Activated T-helper 1 cell treated with Interleukin-2 at 50 U/mL for 16 hours (primary cell): Measurements from ENCODE around the gene FHOD3.

Source experiments
- DNase-seq: peaks from one replicate; pipeline ENCODE4 v3.0.0-alpha.2; 2020; ENCODE audit warnings: low read depth

Gene FHOD3

DNA sequence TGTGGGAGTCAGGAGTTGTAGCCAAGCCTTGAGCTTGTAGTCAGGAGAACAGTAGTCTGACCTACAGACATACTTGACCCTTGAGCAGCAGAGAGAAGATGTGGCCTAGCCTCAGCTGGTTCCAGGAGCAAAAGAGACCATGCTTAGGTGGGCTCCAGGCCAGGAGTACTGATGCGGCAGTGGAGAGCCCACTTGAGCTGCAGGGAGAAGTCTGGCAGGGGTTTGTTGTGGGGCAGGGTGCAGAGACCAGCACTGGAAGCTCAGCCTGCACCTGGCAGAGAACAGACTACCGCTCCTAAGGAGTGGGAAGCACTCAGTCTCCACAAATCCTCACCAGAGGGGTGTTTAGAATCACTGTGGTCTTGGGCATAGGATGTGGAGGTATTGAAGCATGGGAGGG is 333.4 kb downstream of the FHOD3 start:
- no peak for DNase-seq

DNA sequence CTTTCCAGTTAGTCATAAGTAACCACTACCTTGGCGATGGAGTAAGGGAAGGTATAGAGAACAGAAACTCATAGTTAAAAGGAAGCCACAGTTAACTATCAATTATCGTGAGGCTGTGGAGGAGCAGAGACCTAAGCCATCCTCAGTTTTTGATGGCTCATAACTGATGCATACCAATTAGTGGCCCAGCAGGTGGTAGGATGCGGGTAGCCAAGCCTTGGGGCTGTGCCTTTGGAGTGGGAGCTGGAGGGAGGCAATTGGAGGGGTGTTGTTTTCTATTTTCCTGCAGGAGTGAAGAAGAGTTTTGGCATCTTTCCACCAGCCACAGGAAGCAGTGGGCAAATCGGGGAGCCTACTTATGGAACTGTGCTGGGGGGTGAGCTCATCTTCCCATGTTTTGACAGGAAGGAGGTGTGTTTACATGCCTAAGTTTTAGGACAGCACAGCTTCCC is 336.5 kb downstream of the FHOD3 start:
- no peak for DNase-seq

DNA sequence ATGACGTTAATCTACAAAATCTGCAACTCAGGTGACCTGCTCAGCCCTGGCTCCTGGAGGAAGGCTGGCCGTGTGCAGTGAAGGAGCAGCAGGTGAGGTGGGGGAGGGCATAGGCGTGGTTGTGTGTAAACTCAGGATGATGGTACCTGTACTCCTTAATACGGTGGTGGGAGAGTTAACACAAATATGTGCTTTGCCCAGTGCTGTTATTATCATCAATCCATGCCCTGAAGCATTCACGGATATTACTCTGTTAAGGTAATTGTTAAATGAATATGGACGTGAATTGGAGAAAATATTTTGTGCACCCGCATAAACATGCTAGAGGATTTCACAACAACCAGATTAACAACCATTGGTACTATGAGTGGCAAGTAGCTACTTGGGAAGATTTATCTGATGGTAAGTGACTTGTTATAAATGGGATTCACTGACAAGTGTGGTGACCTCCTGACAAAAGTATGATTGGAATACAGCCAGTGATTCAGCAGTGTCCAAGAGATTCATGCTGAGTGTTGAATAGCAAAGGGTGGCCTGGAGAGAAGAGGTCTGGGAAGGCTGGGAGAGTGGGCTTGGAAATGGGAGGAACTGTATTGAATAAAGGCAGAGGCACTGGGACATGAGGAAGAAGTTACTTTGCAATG is 337.2 kb downstream of the FHOD3 start:
- no peak for DNase-seq

DNA sequence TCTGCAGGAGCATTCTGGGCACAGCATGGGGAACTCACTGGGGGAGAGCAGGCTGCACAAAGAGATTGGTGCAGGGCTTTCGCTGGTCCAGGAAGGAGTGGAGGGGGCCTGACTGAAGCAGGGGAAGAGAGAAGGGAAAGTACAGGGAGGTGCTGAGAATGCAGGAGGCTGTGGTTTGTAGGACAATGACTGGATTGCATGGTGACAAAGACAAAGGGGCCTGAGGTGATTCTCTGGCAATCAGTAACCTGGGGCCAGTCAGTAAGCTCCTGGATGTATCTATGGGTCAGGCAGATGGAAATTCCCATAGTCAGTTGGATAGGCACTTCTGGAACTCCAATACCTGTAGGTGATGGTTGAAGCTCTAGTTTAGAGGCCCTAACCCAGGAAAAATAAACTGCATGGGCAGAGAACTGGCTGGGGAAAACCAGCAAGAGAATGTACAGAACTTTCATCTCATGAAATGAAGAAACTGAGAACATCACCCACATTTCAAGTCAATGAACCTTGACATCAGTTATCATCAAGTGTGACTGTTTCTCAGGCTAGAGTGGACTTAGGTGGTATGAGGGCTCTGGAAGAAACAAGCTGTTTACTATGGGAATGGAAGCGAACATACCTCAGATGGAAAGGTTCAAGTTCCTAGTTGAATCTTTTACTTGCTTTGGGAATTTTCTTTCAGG is 338.0 kb downstream of the FHOD3 start:
- no peak for DNase-seq

DNA sequence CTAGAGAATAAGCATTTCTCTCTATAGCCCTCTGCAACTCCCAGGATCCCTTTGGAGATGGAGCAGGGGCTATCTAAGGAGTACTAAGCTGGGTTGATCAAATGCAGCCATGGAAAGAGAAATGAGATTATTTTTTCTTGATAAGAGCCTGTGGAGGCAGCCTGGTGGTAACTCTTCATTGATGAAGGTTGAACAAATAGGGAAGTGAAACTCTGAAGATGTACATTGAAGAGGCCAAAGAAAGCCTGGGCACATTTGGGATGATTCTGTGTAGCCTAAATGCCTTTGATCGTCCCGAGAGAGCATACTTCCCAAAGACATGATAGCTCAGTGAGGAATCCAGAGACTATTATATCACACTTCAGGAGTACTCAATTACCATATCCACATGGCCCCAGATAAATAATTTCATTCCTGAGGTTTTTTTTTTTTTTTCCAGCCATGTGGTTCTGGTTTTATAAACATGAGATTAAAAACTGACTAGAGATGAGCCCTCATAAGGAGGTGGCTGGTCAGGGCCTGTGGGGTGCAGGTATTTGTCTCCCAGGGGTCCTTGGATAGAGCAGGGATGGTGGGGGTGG is 338.8 kb downstream of the FHOD3 start:
- DNase-seq: no peak

DNA sequence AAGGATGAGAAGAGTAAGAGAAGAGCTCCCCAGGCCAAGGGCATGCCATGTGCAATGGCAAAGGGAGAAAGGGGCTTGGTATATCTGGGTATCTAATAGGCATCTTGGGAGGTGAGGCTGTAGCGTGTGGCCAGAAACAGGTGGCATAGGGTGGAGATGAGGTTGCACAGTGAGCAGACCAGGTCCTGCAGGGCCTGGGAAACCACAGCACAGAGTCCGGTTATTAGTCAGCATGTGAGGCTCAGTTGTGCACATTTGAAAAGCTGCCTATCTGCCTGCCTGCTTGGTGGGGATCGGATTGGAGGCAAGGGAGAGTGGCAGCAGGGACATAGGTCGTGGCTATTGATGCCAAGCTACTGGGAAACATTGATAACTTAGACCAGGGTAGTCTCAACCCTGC is 340.7 kb downstream of the FHOD3 start:
- DNase-seq: no peak

DNA sequence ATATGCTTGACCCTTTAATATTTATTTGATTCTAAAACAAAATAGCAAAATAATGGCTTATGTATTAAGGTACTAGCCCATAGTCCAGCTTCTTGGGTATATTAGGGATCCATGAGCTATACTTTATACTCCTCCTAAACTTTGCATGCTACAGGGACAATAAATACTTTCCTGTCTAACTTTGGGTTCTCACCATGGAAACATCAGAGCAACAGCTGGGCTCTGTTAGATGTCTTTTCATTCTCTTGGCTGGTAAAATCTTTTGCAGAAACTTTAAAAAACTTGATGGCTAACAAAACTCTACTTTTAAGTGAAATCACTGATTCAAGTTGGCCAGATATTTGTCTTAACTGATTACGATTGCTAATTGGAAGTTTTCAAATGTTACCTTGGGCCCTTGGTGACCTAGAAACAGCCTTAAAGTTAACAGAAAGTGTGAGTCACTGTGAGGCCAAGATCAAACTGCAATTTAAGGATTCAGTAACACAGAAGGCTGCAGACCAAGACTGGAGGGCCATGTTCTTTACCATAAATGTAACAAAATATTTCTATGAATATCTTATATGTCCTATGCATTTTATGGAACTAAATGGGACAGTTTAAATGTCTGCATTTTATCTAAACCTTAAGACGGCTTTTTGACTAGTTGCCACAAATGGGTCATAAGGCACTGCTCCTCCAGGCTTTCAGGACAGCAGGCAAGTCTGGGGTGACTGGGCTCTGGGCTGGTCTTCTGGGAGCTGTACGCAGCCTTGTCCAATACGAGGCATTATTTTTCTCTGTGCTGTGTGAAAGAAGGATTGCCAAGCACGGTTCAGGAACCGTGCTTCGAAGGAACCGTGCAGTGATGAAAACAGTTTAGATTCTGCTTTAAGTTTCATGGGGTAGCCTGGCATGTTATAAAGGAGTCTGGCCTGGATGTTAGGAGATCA is 342.8 kb downstream of the FHOD3 start:
- no peak for DNase-seq

DNA sequence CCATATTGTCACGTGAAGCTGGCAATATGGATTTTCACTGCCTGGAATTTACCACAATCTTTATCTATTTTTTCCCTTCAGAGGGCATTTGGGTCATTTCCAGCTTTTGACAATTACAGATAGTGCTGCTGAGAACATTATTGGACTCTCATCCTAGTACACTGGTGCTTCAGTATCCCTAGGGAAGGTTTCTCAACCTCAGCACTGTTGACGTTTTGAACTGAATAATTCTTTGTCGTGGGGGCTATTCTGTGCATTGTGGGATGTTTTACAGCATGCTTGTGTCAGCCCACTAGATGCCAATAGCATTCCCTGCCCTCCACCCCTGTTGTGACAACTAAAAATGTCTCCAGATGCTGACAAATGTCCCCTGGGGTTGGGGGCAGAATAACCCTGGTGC is 345.5 kb downstream of the FHOD3 start:
- no peak for DNase-seq

DNA sequence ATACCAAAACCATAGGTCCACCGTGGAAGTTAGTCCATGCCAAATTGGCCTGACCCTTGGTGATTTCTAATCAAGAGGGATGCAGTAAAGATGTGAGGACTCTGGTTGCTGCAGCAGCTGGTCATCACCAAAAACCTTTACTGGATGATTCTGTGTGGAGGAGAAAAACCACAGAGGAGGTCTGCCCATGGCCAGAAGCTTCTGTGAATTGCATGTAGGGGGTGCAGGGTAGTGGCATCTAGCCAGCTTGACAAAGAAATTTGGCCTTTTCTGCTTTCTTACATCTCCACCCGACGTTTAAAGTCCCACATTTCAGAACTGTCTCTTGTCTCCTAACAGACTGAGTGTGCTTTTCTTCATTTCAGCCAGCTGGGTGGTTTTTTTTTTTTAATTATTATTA is 351.3 kb downstream of the FHOD3 start:
- DNase-seq: no peak

DNA sequence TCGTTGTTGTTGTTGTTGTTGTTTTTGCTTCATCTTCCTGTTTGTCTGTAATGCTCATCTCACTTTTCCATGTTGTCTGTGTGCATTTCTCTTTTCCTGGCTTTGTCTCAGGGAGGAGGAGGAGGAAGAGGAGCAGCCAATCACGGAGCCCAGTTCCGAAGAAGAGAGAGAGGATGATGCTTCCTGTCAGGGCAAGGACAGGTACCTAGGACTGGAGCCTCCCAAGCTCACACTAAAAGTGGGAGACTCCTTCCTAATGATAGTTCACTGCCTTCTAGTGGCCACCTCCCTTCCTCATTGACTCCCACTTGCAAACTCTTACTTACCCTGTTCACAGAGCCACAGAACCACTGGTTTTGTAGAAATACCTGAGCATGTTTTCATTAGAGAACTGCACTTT is 351.7 kb downstream of the FHOD3 start:
- DNase-seq: no peak

DNA sequence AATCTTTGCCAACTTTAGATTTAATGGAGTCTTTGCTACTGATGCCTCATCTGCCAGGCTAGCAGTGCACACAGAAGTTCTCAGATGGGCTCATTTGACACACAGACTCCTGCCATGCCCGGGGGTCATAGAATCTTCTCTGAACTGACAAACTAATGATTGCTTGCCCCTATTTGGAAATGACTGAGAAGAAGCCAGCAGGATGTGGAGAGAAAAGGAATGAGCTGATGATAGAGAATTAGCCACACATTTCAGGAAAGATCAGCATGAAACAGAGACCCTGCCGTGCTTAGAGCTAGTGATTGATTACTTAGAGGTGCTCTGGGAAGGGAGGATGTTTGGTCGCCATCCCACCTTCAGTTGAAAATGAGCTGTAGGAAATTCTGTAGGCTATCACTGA is 352.8 kb downstream of the FHOD3 start:
- DNase-seq: no peak

DNA sequence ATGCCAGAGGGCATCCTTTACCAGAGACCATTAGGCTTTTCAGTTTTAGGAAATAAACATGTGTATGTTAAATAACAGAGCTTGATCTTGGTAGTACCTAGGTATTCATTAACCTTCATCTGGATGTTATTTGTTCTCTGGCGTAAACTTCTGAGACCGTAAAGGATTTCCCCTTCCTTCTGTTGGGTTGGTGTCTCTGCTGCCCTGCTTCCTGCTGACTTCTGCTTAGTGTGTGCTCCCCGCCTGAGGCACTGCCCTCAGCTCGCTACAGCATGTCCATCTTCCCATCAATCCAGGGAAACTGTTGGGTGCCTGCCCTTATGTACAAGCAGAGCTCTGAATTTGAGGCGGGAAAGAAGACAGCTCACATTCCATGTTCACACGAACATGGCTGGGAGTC is 353.4 kb downstream of the FHOD3 start:
- DNase-seq: no peak

DNA sequence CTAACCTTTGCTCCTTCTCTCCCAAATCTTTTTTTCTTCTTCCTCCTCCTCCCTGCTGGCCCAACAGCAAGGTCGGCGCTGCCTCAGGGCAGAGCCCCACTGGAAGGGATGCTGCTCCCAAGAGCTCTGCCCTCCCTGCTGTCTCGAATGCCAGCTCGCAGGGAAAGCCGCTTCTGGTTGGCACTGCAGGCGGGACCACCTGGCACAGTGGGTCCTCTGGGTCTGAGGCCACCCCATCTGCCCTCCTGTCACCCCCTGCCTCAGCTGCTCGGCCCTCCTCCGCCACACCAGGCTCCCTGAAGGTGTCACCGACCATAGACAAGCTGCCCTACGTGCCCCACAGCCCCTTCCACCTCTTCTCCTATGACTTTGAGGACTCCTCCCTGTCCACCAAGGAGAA is 355.0 kb downstream of the FHOD3 start:
- no peak for DNase-seq

DNA sequence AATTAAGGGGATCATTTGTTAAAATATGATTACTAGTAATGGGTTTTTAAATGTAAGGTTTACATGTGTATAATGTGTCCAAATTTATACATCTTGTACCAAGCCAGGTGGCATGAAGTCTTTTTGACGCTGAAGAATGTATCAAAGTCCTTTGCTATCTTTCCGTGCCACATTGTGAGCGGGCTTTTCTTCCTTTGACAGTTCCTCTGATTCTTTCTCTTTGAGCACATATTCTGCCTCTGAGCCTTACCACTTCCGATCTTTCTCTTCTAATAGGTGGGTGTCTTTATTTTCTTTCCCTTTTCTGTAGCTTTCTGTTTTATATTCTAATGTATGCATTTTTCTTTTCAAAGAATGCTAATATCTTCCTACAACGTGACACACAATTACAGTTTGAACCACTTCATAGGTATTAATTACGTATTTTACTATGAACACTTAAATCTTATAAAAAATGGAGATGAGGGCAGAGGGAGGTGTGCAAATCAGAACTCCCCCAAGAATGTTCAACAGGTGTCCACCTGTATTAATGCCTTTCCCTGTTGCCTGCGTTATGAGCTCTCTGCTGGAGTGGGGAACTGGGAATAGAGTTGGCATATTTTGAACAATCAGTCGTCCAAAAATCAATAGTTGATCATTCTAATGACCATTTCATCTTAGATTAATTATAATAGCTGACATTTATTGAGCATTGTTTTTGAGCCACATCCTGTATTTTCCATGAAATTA is 355.8 kb downstream of the FHOD3 start:
- DNase-seq: no peak

DNA sequence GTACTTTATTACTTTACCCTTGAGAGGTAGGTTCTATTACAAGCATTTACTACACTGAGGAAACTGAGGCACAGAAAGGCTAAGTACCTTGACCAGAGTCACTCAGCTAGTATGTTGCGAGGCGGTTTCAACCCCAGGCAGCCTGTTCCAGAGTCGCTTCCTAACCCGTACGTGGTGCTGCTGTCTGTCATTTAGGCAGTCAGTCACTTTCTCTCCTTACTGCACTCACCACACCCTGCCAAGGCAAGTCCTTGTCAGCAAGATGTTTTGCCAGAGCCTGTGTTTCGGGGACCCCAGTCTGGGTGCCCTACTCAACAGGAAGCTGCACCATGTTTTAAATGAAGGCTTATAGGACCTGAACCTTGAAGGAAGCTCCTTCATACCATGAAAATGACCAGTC is 356.4 kb downstream of the FHOD3 start:
- no peak for DNase-seq

DNA sequence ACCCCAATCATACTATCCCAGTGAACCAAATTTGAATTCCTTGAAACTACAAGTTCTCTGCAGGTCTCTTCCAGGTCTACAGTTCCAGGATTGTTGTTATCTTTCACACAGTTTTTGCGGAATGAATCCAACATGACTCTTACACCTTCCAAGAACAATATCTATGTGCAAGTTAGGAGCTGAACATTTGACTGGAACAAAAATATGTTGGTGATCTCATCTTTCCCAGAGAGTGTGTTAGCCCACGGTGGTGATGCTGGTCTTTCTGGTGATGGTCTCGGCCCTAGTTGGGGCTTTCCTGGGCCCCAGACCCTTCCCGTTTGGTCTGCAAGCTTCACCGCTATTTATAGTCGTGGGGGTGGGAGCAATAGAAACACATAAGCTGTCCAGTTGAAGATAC is 357.6 kb downstream of the FHOD3 start:
- no peak for DNase-seq

DNA sequence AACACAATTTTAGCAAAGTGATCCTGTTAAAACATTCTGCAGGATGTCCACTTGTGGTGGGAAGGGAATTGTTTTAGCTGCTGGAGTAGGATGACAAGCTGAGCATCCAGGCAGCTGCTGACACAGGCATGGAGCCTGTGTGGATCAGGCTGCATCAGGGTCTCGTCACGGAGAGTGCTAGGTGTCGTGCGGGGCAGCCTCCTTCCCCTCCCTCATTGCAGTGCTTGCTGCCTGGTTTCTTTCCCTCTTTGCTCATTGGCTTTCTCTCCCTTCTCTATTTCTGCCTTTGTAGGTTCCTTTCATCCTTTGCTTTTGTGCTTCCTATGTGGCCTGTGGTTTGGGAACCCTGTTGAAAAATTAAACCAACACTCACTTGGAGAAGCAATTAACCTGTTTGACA is 358.4 kb downstream of the FHOD3 start:
- DNase-seq: no peak

DNA sequence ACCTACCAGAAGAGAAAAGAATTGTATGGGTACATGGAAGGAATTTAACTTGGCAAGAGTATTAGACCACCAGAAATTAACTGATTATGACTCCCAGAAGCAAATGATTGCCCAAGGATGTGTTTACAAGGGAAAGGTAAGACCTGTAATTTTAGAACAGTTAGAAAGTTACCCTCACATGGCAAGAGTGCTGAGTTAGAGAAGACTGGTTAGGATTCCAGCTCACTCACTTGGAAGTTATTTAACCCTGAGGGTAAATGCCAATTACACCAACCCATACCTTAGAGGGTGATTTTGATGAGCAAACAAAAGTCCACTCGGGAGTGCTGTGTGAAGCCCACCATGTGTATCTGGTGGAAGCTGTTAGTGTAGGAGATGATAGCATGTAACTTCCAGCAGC is 361.1 kb downstream of the FHOD3 start:
- no peak for DNase-seq

DNA sequence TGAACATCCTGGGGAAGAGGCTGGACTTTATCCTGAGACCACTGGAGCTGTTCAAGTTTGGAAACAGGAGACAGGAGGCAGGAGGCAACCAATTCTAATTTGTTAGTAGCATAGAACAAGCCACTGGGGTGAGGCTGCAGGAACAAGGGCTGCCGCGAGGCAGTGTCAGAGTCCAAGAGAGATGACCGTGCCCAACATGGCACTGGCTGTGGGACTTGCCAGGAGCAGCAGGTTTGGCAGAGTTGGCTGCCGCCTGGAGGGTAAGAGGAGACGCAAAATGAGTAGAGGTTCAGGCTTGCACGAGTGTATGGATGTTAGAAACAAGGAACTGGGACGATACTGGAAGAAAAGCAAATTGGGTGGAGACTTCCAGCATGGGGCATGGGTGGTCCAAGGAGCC is 362.8 kb downstream of the FHOD3 start:
- DNase-seq: no peak

DNA sequence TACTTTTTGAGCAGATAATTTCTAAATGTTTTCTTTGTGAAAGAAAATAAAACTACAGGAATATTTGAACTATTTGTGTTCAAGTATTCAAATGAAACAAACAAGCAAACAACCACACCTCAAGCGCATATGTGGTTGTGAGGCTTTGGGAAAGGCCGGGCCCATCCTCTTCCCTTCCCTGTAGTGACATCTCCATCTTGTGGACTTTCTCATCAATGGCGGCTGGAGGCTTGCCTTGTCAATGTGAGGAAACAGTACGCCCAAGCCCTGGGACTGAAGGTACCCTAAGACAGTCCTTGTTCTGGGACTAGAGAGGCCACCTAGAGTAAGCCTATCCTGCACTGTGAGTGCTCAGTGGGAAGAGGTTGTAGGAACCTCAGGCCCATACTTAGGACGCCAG is 364.5 kb downstream of the FHOD3 start:
- no peak for DNase-seq

DNA sequence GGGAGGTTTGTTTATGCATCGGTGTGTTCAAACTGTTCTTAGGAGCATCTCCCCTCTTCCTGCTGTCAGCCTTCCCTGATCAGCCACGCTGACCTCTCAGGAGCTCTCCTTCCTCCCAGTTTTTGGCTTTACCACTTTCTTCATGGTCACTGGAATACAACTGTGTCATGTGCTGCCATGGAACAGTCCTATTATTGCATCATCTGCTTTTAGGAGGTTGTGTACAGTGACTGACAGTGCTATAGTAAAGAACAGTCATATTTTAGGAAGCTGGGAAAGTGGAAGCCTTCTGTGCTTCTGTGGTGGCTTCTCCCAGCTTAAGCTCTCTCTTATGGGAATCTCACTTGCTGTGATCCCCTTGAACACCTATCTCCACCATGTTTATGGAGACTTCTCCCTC is 365.8 kb downstream of the FHOD3 start:
- DNase-seq: no peak

DNA sequence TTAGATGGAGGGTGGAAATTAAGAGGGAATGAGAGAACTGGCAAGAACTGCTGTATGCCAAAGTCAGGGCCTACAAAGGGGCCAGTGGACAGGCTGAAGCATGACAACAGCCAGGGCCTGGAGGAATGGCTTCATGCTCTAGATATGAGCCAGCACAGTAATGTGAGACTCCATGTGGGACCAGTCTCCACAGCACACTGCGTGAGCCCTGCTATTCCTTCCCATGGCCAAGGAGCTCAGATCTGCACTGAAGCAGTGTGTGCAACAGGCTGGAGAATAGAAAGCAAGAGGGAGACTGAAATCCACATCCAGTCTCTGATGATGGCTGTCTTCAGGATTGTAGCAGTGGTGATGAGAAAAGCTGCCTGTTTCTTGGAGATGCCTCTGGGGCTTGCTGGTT is 368.4 kb downstream of the FHOD3 start:
- no peak for DNase-seq
